ENCODE data around the gene CREB5. TPM values are rescaled to one million over a fixed set of nuclear protein-coding genes. Genes with fewer than 3 reads are reported as not detected.

CREB5 gene
- total RNA-seq, 1 donor = 17.8 TPM

- Histone ChIP-seq H3K9me3 (ENCODE audit: low read depth, low read length) (no peaks in the 10 kb centered on the region), H3K4me1 (ENCODE audit: insufficient read depth, low read length) (no peaks in the 10 kb centered on the region), H3K27me3 (ENCODE audit: insufficient read depth, low read length) (peaks cover 17% of the 10 kb centered on the region), H3K4me3 (ENCODE audit: low read length) (no peak overlapping the region)
These were observed 23.5 kb downstream of the CREB5 start for GRCh38 chr7:28435732-28436378.

- Histone ChIP-seq H3K4me3 (ENCODE audit: low read length) (no peak overlapping the region), H3K4me1 (ENCODE audit: insufficient read depth, low read length) (no peaks in the 10 kb centered on the region), H3K9me3 (ENCODE audit: low read depth, low read length) (no peaks in the 10 kb centered on the region), H3K27me3 (ENCODE audit: insufficient read depth, low read length) (no peaks in the 10 kb centered on the region)
These were observed 27.8 kb downstream of the CREB5 start for GRCh38 chr7:28440055-28440601.

DNA sequence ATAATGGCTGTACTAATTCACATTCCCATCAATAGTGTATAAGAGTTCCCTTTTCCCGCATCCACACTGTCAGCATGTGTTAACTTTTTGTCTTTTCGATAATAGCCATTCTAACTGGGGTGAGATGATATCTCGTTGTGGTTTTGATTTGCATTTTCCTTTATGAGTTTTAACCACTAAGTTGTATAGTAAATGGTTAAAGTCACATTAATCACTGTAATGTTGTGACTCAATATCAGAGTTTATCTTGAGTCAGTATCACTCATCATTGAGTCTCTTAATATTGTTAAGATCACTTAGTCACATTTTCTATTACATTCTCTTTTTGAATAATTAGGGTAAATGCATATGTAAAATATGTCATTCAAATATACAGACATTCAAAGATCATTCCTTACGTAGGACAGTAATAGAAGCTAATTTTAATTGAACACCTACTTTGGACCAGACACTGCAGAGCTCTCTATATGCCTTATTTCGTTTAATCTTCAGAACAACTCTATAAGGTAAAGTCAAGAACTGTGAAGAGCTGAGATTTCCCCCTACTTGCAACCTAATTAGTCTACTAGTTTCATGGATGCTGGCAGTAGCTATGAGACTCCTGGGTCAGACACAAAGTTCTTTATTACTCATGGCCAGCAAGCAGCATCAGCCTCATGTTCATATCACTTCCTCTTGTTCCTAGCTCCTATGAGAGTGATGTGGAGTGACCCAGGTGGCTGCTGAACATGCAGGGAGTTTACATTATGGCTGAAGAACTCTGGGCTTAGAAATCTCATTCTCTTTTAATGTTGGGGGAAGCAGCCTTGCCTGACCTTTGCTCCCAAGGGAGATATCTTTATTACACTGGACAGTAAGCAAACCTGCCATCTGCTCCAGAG lies 30.5 kb downstream of the CREB5 start:
- no peak overlapping the region for H3K4me3 ChIP-seq (ENCODE audit: low read length)
- H3K4me1 ChIP-seq (ENCODE audit: insufficient read depth, low read length) = no peaks in the 10 kb centered on the region
- no peaks in the 10 kb centered on the region for H3K9me3 ChIP-seq (ENCODE audit: low read depth, low read length)
- no peaks in the 10 kb centered on the region for H3K27me3 ChIP-seq (ENCODE audit: insufficient read depth, low read length)

DNA sequence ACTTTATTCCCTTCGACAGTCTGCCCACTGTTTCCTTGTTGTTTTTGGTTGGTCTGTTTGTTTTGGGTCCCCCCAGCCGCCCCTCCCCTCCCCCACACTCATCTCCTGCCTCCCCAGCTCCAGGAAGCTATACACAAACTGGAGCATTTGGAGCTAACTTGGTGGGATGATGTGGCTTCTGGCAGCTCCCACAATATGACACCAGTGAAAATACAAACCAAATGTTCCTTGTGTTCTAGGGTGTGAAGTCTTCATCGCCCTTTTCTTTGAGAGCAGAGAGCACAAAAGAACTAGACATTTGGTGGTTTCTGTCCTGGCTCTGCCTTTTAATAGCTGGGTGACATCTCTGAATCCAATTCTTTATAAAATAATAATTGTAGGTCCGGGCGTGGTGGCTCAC lies 33.8 kb downstream of the CREB5 start:
- Histone ChIP-seq H3K4me3 (ENCODE audit: low read length) (no peak overlapping the region), H3K9me3 (ENCODE audit: low read depth, low read length) (no peaks in the 10 kb centered on the region), H3K4me1 (ENCODE audit: insufficient read depth, low read length) (no peaks in the 10 kb centered on the region)

DNA sequence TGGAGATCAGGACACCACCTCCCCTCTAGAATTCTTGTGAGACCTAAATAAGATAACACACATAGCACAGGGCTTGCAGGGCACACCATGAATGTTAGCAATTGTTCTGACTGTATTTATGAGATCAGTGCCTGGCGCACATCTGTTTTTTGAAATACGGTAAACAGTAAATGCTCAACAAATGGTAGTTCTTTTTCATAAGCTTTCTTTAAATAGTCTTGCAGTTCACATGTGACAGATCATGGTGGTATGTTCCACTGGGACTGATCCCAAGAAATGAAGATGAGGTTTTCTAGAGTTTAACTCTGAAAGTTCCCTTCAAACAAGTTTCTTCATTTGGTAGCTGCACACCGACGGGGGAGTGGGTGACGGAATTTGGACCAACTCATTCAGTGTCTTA lies 34.8 kb downstream of the CREB5 start:
- no peaks in the 10 kb centered on the region for H3K9me3 ChIP-seq (ENCODE audit: low read depth, low read length)
- no peaks in the 10 kb centered on the region for H3K27me3 ChIP-seq (ENCODE audit: insufficient read depth, low read length)
- no peaks in the 10 kb centered on the region for H3K4me1 ChIP-seq (ENCODE audit: insufficient read depth, low read length)
- no peak overlapping the region for H3K4me3 ChIP-seq (ENCODE audit: low read length)

More for the DNA sequence above, 33.8 kb downstream of the CREB5 start:
- no peaks in the 10 kb centered on the region for H3K27me3 ChIP-seq (ENCODE audit: insufficient read depth, low read length)

- H3K4me1 ChIP-seq (ENCODE audit: insufficient read depth, low read length) = no peaks in the 10 kb centered on the region
- H3K4me3 ChIP-seq (ENCODE audit: low read length) = no peak overlapping the region
- no peaks in the 10 kb centered on the region for H3K9me3 ChIP-seq (ENCODE audit: low read depth, low read length)
- H3K27me3 ChIP-seq (ENCODE audit: insufficient read depth, low read length) = no peaks in the 10 kb centered on the region
These were observed 36.4 kb downstream of the CREB5 start for GRCh38 chr7:28448708-28449107.

GRCh38 chr7:28452681-28453080 lies 40.4 kb downstream of the CREB5 start:
- Histone ChIP-seq H3K4me1 (ENCODE audit: insufficient read depth, low read length) (no peaks in the 10 kb centered on the region), H3K9me3 (ENCODE audit: low read depth, low read length) (no peaks in the 10 kb centered on the region), H3K4me3 (ENCODE audit: low read length) (no peak overlapping the region), H3K27me3 (ENCODE audit: insufficient read depth, low read length) (no peaks in the 10 kb centered on the region)

DNA sequence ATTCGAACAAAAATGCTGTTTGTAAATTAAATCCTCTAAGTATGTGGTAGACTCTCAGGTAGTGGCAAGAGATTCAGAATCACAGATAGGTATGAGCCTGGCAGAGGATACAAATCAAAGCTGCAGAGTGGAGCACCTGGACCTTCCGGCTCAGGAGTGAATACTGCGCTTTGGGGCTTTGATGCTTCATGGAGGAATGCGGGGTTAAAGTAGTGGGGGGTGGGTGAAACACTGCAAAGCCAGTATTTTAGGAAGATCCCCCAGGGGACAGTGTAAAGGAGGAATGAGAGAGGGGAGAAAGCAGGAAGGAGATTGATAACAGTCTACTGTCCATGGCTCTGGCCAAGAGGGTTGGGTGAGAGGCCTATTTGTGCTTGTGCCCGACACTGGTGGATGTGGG lies 43.2 kb downstream of the CREB5 start:
- Histone ChIP-seq H3K4me3 (ENCODE audit: low read length) (no peak overlapping the region), H3K4me1 (ENCODE audit: insufficient read depth, low read length) (no peaks in the 10 kb centered on the region), H3K27me3 (ENCODE audit: insufficient read depth, low read length) (no peaks in the 10 kb centered on the region), H3K9me3 (ENCODE audit: low read depth, low read length) (no peaks in the 10 kb centered on the region)

DNA sequence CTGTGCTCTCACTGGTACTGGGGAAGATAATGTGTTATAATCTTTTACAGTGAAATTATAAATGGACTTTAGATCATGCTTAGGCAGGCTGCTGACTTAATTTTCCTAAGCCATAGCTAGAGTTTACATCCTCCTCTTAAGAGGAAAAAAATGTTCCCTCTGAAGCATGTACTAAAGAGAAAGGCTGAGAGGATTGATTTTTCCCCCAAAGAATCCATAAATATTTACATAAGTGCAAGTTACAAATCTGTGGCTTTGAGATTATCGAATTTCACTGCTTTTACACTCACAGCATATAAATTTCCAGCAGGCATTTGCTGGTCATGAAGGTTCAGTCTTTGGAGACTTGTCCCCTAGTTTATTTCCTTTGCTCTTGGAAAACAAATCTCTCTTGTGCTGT lies 43.7 kb downstream of the CREB5 start:
- Histone ChIP-seq H3K9me3 (ENCODE audit: low read depth, low read length) (no peaks in the 10 kb centered on the region), H3K27me3 (ENCODE audit: insufficient read depth, low read length) (no peaks in the 10 kb centered on the region), H3K4me3 (ENCODE audit: low read length) (no peak overlapping the region), H3K4me1 (ENCODE audit: insufficient read depth, low read length) (no peaks in the 10 kb centered on the region)

GRCh38 chr7:28458732-28459131 lies 46.4 kb downstream of the CREB5 start:
- no peak overlapping the region for H3K4me3 ChIP-seq (ENCODE audit: low read length)
- no peaks in the 10 kb centered on the region for H3K4me1 ChIP-seq (ENCODE audit: insufficient read depth, low read length)
- H3K27me3 ChIP-seq (ENCODE audit: insufficient read depth, low read length) = peaks cover 1% of the 10 kb centered on the region
- no peaks in the 10 kb centered on the region for H3K9me3 ChIP-seq (ENCODE audit: low read depth, low read length)

DNA sequence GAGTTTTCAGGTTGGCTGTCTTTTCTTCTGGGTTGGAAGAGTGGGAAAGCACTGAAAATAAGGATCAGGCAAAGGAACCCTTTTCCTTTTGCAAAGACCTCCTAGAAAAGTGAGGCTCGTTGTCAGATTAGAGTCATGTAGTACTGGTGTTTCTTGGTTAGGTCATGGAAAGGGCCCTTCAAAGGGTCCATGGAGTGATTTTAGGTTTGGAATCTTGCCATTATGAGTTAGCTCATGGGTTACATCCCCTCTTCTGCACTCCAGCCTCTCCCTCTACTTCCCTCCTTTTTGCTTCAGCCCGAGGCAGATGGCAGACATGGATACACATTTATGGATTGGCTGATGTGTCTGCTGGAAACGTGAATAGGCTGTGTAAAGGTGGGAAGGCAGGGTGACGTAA lies 47.0 kb downstream of the CREB5 start:
- Histone ChIP-seq H3K9me3 (ENCODE audit: low read depth, low read length) (no peaks in the 10 kb centered on the region), H3K4me1 (ENCODE audit: insufficient read depth, low read length) (no peaks in the 10 kb centered on the region), H3K27me3 (ENCODE audit: insufficient read depth, low read length) (peaks cover 4% of the 10 kb centered on the region), H3K4me3 (ENCODE audit: low read length) (no peak overlapping the region)

DNA sequence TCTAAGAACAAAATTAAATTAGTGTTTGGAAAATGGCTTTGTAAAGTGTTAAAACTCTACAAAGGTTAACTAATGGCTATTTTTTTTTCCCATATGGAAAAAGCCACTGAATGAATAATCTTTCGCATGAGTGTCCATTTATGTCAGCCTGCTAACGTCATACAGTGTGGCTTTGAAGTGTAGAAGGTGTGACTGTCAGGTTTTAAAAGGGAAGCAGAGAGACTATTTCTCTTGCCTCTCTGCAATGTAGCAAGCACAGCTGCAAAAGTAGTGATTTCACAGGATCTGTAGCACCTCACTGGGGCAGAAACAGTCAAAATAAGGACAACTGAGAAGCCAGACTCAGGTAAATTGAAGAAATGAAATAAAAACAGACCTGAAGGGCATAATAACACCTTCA lies 53.4 kb downstream of the CREB5 start:
- Histone ChIP-seq H3K4me1 (ENCODE audit: insufficient read depth, low read length) (no peaks in the 10 kb centered on the region), H3K4me3 (ENCODE audit: low read length) (no peak overlapping the region), H3K9me3 (ENCODE audit: low read depth, low read length) (no peaks in the 10 kb centered on the region), H3K27me3 (ENCODE audit: insufficient read depth, low read length) (peaks cover 4% of the 10 kb centered on the region)

GRCh38 chr7:28466341-28466740 lies 54.0 kb downstream of the CREB5 start:
- Histone ChIP-seq H3K4me1 (ENCODE audit: insufficient read depth, low read length) (no peaks in the 10 kb centered on the region), H3K4me3 (ENCODE audit: low read length) (no peak overlapping the region), H3K27me3 (ENCODE audit: insufficient read depth, low read length) (peaks cover 4% of the 10 kb centered on the region), H3K9me3 (ENCODE audit: low read depth, low read length) (no peaks in the 10 kb centered on the region)

DNA sequence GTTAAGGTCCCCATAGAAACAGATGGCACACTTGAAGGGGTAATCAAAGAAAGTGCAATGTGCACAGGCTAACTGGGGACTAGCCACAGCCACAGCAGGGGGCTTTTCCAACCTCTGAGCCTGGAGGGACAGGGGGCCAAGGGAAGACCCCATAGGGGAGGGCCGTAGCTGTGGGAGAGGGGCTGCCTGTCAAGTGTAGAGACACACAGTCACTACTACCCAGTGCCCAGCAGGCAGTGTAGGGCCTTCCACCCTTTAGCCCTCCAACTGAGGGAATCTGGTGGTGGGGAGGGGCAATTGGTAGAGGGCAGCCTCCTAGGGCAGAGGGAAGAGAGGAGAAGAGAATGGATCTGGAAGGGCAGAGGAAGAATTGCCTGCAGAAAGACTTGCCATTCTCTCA lies 54.6 kb downstream of the CREB5 start:
- no peak overlapping the region for H3K4me3 ChIP-seq (ENCODE audit: low read length)
- peaks cover 4% of the 10 kb centered on the region for H3K27me3 ChIP-seq (ENCODE audit: insufficient read depth, low read length)
- H3K9me3 ChIP-seq (ENCODE audit: low read depth, low read length) = no peaks in the 10 kb centered on the region
- no peaks in the 10 kb centered on the region for H3K4me1 ChIP-seq (ENCODE audit: insufficient read depth, low read length)

DNA sequence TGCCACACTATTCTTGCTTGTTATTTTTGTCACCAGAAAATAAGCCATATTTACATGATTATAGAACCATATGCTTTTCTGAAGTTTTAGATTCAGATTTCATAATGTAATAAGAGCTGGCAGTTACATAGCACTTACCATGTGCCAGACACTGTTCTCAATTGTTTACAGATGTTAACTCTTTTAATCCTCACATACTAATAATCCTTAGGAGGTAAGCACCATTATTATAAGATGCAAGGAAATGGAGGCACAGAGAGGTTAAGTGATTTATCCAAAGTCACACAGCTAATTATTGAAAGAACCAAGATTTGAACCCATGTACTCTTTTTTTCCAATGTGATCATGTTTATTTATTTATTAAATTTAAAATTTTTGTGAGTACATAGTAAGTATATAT lies 57.2 kb downstream of the CREB5 start:
- Histone ChIP-seq H3K4me1 (ENCODE audit: insufficient read depth, low read length) (no peaks in the 10 kb centered on the region), H3K4me3 (ENCODE audit: low read length) (no peak overlapping the region)

More for the DNA sequence above, 57.2 kb downstream of the CREB5 start:
- Histone ChIP-seq H3K27me3 (ENCODE audit: insufficient read depth, low read length) (no peaks in the 10 kb centered on the region), H3K9me3 (ENCODE audit: low read depth, low read length) (no peaks in the 10 kb centered on the region)
